A549 (cell line): ENCODE measurements around the gene PIEZO2.

Experiments used
- BHLHE40 ChIP-seq: IDR thresholded peaks from 2 replicates; pipeline ENCODE4 v1.6.1; 2012; ENCODE audit warnings: low read depth, low read length, inconsistent platforms
- CTCF ChIP-seq: fragments of >200 bp; sonication (Bioruptor Twin); formaldehyde crosslinking; IDR thresholded peaks from 3 replicates; pipeline ENCODE4 v1.5.1; 2016
- EP300 ChIP-seq, 2 experiments: fragments of >200 bp; sonication (Bioruptor Twin); formaldehyde crosslinking; IDR thresholded peaks; 2 replicates in 1 of 2; 3 replicates in 1 of 2; pipeline ENCODE4 v1.6.1; 2016 to 2017
- MAX ChIP-seq: IDR thresholded peaks from 2 replicates; pipeline ENCODE4 v1.6.1; 2012
- POLR2A ChIP-seq: IDR thresholded peaks from 2 replicates; pipeline ENCODE4 v1.6.1; 2012; ENCODE audit warnings: mild to moderate bottlenecking, low read length
- RAD21 ChIP-seq, 2 experiments: fragments of >200 bp in 1 of 2; sonication (Bioruptor Twin) in 1 of 2; formaldehyde crosslinking in 1 of 2; IDR thresholded peaks in 1 of 2; conservative IDR thresholded peaks in 1 of 2; 2 replicates in 1 of 2; 3 replicates in 1 of 2; pipeline ENCODE4 v1.6.1; 2012 to 2018; ENCODE audit warnings: inconsistent platforms in 1 of 2
- RFX5 ChIP-seq: fragments of 450-650 bp; IDR thresholded peaks from 2 replicates; pipeline ENCODE4 v1.7.1; 2014; ENCODE audit warnings: antibody characterized with exemption, mild to moderate bottlenecking, moderate library complexity
- USF2 ChIP-seq: fragments of 450-650 bp; IDR thresholded peaks from 2 replicates; pipeline ENCODE4 v1.6.1; 2014; ENCODE audit warnings: antibody characterized with exemption

GRCh38 chr18:10863026-10863425 lies 286.3 kb downstream of the PIEZO2 start:
- TF ChIP-seq MAX (no peak), POLR2A (no peak), EP300 (IDR thresholded peaks at IDR 0.05) (no peak), RFX5 (no peak), RAD21 (conservative IDR thresholded peaks at IDR 0.05 in 1 of 2, IDR thresholded peaks at IDR 0.05 in 1 of 2) (no peak), CTCF (no peak), USF2 (no peak), BHLHE40 (no peak)
